ENCODE data around the gene GAK. TPM values are rescaled to one million over a fixed set of nuclear protein-coding genes. Genes with fewer than 3 reads are reported as not detected.

The GAK gene
- total RNA-seq, 6 experiments from 2014 or later, result 65.8 to 72.9 (median 69.1) TPM

DNA sequence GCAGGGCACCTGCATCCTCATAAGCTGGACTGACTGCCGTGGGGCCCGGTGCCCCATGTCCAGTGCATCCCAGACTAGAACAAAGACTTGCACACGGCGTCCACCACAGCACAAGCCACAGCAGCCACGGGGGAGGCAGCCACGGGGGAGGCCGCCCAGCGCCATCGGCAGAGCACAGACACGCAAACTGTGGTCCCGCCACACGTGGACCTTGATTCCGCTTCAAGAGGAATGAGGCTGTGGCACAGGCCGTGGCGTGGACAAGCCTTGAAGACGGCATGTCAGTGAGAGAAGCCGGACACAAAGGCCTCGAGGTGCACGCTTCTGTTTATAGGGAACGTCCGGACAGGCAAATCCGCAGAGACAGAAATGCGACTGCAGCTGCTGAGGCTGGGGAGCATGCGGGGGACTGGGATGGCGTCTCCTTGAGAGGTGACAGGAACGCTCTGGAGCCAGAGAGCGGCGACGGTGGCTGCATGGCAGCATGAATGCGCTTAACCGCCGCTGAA, 96.1 kb downstream of the GAK start:
- Mint-ChIP-seq H3K36me3 (ENCODE audit: low read depth) (peaks cover 31% of the 10 kb centered on the region), H3K4me1 (ENCODE audit: low read depth) (no peaks in the 10 kb centered on the region), H3K27me3 (ENCODE audit: insufficient read depth) (peaks cover 6% of the 10 kb centered on the region; the same call in 1 of the 2 replicates), H3K4me3 (no peak overlapping the region), H3K27ac (no peak overlapping the region), H3K9me3 (peaks cover 43% of the 10 kb centered on the region)
- no peak for DNase-seq
- TF ChIP-seq, protein P1, sequence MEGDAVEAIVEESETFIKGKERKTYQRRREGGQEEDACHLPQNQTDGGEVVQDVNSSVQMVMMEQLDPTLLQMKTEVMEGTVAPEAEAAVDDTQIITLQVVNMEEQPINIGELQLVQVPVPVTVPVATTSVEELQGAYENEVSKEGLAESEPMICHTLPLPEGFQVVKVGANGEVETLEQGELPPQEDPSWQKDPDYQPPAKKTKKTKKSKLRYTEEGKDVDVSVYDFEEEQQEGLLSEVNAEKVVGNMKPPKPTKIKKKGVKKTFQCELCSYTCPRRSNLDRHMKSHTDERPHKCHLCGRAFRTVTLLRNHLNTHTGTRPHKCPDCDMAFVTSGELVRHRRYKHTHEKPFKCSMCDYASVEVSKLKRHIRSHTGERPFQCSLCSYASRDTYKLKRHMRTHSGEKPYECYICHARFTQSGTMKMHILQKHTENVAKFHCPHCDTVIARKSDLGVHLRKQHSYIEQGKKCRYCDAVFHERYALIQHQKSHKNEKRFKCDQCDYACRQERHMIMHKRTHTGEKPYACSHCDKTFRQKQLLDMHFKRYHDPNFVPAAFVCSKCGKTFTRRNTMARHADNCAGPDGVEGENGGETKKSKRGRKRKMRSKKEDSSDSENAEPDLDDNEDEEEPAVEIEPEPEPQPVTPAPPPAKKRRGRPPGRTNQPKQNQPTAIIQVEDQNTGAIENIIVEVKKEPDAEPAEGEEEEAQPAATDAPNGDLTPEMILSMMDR (IDR thresholded peaks at IDR 0.05), result no peak

GRCh38 chr4:835148-836002, 96.7 kb downstream of the GAK start:
- Mint-ChIP-seq H3K4me1 (ENCODE audit: low read depth) (no peaks in the 10 kb centered on the region), H3K9me3 (peaks cover 43% of the 10 kb centered on the region)

GRCh38 chr4:834368-835147, 97.6 kb downstream of the GAK start:
- H3K4me1 Mint-ChIP-seq (ENCODE audit: low read depth), result no peaks in the 10 kb centered on the region
- TF ChIP-seq, protein P1 (IDR thresholded peaks at IDR 0.05), result no peak
- no peak for DNase-seq

More at GRCh38 chr4:835148-836002, 96.7 kb downstream of the GAK start:
- H3K4me3 Mint-ChIP-seq, result no peak overlapping the region
- TF ChIP-seq, protein P1 (IDR thresholded peaks at IDR 0.05), result no peak
- H3K36me3 Mint-ChIP-seq (ENCODE audit: low read depth), result peaks cover 26% of the 10 kb centered on the region
- peaks cover 9% of the 10 kb centered on the region for H3K27me3 Mint-ChIP-seq (ENCODE audit: insufficient read depth)
- DNase-seq, result no peak
- no peak overlapping the region for H3K27ac Mint-ChIP-seq

DNA sequence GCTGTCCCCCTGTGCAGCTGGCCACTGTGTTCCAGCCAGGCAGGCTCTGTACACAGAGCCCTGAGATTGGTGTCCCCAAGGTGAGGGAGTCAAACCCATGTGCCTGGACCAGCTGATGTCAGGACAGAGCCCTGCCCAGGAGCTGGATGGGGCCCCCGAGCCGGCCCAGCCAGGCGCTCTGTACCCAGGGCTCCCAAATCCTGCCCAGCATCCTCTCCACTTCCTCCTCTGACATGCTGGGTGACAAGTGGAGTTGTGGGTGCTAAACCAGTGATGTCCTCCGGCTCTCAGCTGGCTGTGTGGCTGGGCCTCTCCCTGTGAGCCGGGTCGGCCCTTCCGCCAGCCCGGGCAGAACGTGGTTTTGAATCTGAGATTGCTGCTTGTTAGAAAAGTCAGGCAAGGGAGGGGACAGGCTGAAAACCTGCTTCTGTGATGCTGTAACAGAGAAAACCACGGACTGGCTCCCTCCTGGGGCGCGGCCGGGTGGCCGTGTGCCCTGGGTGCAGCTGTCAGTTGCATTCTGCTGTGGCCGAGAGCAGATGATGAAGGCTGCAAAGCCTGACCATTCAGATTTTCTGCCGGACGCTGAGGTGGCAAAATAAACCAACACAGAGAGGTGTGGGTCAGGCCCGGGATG, 98.3 kb downstream of the GAK start:
- H3K4me3 Mint-ChIP-seq, result no peak overlapping the region
- H3K27ac Mint-ChIP-seq, result no peak overlapping the region
- H3K4me1 Mint-ChIP-seq (ENCODE audit: low read depth), result no peaks in the 10 kb centered on the region
- H3K9me3 Mint-ChIP-seq, result peaks cover 30% of the 10 kb centered on the region
- no peak for DNase-seq
- peaks cover 16% of the 10 kb centered on the region for H3K36me3 Mint-ChIP-seq (ENCODE audit: low read depth)
- TF ChIP-seq, protein P1 (IDR thresholded peaks at IDR 0.05), result no peak
- H3K27me3 Mint-ChIP-seq (ENCODE audit: insufficient read depth), result peaks cover 10% of the 10 kb centered on the region

More at GRCh38 chr4:834368-835147, 97.6 kb downstream of the GAK start:
- Mint-ChIP-seq H3K4me3 (no peak overlapping the region), H3K27me3 (ENCODE audit: insufficient read depth) (peaks cover 10% of the 10 kb centered on the region), H3K9me3 (peaks cover 36% of the 10 kb centered on the region), H3K27ac (no peak overlapping the region), H3K36me3 (ENCODE audit: low read depth) (peaks cover 19% of the 10 kb centered on the region)

GRCh38 chr4:833156-833555, 99.0 kb downstream of the GAK start:
- Mint-ChIP-seq H3K9me3 (peaks cover 25% of the 10 kb centered on the region), H3K4me1 (ENCODE audit: low read depth) (no peaks in the 10 kb centered on the region), H3K27me3 (ENCODE audit: insufficient read depth) (peaks cover 15% of the 10 kb centered on the region), H3K36me3 (ENCODE audit: low read depth) (peaks cover 12% of the 10 kb centered on the region), H3K4me3 (no peak overlapping the region), H3K27ac (no peak overlapping the region)
- no peak for DNase-seq
- TF ChIP-seq, protein P1 (IDR thresholded peaks at IDR 0.05), result no peak
